MM.1S (cell line): ENCODE measurements around the gene RRP12.

ENCODE experiments used
- CTCF ChIP-seq: fragments of 300-600 bp; sonication (generic); IDR thresholded peaks from 2 replicates; pipeline ENCODE4 v1.5.1; 2016; ENCODE audit warnings: antibody characterized with exemption, low read length, mixed read lengths
- EZH2 ChIP-seq: fragments of 300-600 bp; sonication (generic); optimal IDR thresholded peaks from 2 replicates; pipeline ENCODE3; 2017; ENCODE audit warnings: low read depth, mild to moderate bottlenecking, antibody characterized with exemption, low read length, mixed read lengths
- EZH2phosphoT487 ChIP-seq: fragments of 300-600 bp; sonication (generic); IDR thresholded peaks from 2 replicates; pipeline ENCODE4 v1.6.1; 2018; ENCODE audit warnings: antibody characterized with exemption, low read length

- TF ChIP-seq CTCF (no peak), EZH2 (no peak), EZH2phosphoT487 (no peak)
Measured at GRCh38 chr10:97384641-97385040, 16.5 kb downstream of the RRP12 start.
